B cell (primary cell): ENCODE measurements around the gene HDAC5. TPM values are rescaled to one million over a fixed set of nuclear protein-coding genes. Genes with fewer than 3 reads are reported as not detected.

ENCODE experiments used
- ATAC-seq: fragments of 200-7000 bp; cut with Tn5 transposase; one replicate; pipeline ENCODE4 v1.10.0; 2021; ENCODE audit warnings: low read depth, mild to moderate bottlenecking, moderate number of reproducible peaks, moderate library complexity
- CTCF ChIA-PET: fragments of 350-600 bp; sonication (Branson Sonifier 250); formaldehyde crosslinking; loops from one replicate; lab custom pipeline; 2021; ENCODE audit warnings: antibody characterized with exemption, inconsistent platforms; lab: Charles Lee
- POLR2A ChIA-PET: fragments of 350-600 bp; sonication (Branson Sonifier 250); formaldehyde crosslinking; loops from one replicate; lab custom pipeline; 2021; ENCODE audit warnings: antibody characterized with exemption; lab: Charles Lee
- DNase-seq: peaks from one replicate; pipeline ENCODE4 v3.0.0; 2013
- H2AFZ ChIP-seq: 2 replicates; pipeline ENCODE4 v1.6.1; 2012; ENCODE audit warnings: mild to moderate bottlenecking, low read depth, low read length; ENCODE audit not compliant: insufficient read depth, poor library complexity, severe bottlenecking
- H3K27ac ChIP-seq, 2 donors: 1 replicate in 1 of 2; 2 replicates in 1 of 2; pipeline ENCODE4 v1.5.1; 2012 to 2013; ENCODE audit warnings: low read length in 2 of 2, mild to moderate bottlenecking in 2 of 2, moderate library complexity in 1 of 2
- H3K27me3 ChIP-seq, 4 experiments: fragments of 200-600 bp in 1 of 4; sonication (generic) in 1 of 4; replicated peaks in 1 of 4; 1 replicate in 2 of 4; 2 replicates in 2 of 4; pipeline versions ENCODE4 v1.6.1 to v1.7.0; 2013 to 2016; ENCODE audit warnings: low read length in 3 of 4, mild to moderate bottlenecking in 2 of 4, mixed read lengths in 1 of 4, moderate library complexity in 1 of 4; ENCODE audit not compliant: insufficient read depth in 4 of 4, control insufficient read depth in 3 of 4; ENCODE audit errors: control extremely low read depth in 1 of 4
- H3K36me3 ChIP-seq, 2 experiments: replicated peaks in 1 of 2; 1 replicate in 1 of 2; 2 replicates in 1 of 2; pipeline versions ENCODE4 v1.6.1 to v1.7.1; 2013; ENCODE audit warnings: low read length in 1 of 2; ENCODE audit not compliant: insufficient read depth in 2 of 2, control insufficient read depth in 1 of 2; ENCODE audit errors: control extremely low read depth in 1 of 2, extremely low read depth in 1 of 2
- H3K4me1 ChIP-seq, 2 donors: fragments of 200-600 bp in 1 of 2; sonication (generic) in 1 of 2; 1 replicate in 1 of 2; 2 replicates in 1 of 2; pipeline versions ENCODE4 v1.5.1 to v1.6.1; 2013 to 2017; ENCODE audit warnings: low read length in 2 of 2; ENCODE audit not compliant: control insufficient read depth in 2 of 2, insufficient read depth in 2 of 2
- H3K4me2 ChIP-seq: replicated peaks from 2 replicates; pipeline ENCODE3; 2012; ENCODE audit warnings: mild to moderate bottlenecking, low read depth, low read length; ENCODE audit not compliant: poor library complexity, severe bottlenecking
- H3K4me3 ChIP-seq, 5 experiments: fragments of 200-600 bp in 1 of 5; sonication (generic) in 1 of 5; 1 replicate in 3 of 5; 2 replicates in 2 of 5; pipeline versions ENCODE4 v1.5.1 to v1.7.0; 2011 to 2016; ENCODE audit warnings: low read length in 4 of 5, mild to moderate bottlenecking in 4 of 5, low read depth in 2 of 5, control low read depth in 1 of 5, moderate library complexity in 1 of 5; ENCODE audit not compliant: insufficient read depth in 1 of 5; ENCODE audit errors: control extremely low read depth in 1 of 5, extremely low read depth in 1 of 5
- H3K79me2 ChIP-seq: fragments of 200-600 bp; sonication (generic); one replicate; pipeline ENCODE4 v1.6.0; 2016; ENCODE audit warnings: low read length; ENCODE audit not compliant: control insufficient read depth, insufficient read depth
- H3K9ac ChIP-seq: fragments of 200-600 bp; sonication (generic); 2 replicates; pipeline ENCODE4 v1.6.1; 2017; ENCODE audit warnings: mild to moderate bottlenecking, low read length, moderate library complexity
- H3K9me3 ChIP-seq, 3 donors: one replicate each; pipeline versions ENCODE4 v1.6.1 to v1.7.1; 2013; ENCODE audit warnings: low read length in 2 of 3; ENCODE audit not compliant: control insufficient read depth in 2 of 3, insufficient read depth in 1 of 3; ENCODE audit errors: control extremely low read depth in 1 of 3
- H4K20me1 ChIP-seq: 2 replicates; pipeline ENCODE4 v1.6.0; 2012; ENCODE audit warnings: mild to moderate bottlenecking, low read length; ENCODE audit not compliant: insufficient read depth, control insufficient read depth, poor library complexity, severe bottlenecking
- H3K27ac Mint-ChIP-seq: one replicate; pipeline ENCODE4 v1.8.0; 2021; ENCODE audit warnings: mixed read lengths
- H3K27me3 Mint-ChIP-seq: one replicate; pipeline ENCODE4 v1.8.0; 2021; ENCODE audit warnings: mixed read lengths
- H3K4me1 Mint-ChIP-seq: one replicate; pipeline ENCODE4 v1.8.0; 2021; ENCODE audit warnings: mixed read lengths
- H3K4me3 Mint-ChIP-seq: one replicate; pipeline ENCODE4 v1.8.0; 2021; ENCODE audit warnings: mixed read lengths
- H3K9me3 Mint-ChIP-seq: one replicate; pipeline ENCODE4 v1.8.0; 2022; ENCODE audit warnings: mixed read lengths; ENCODE audit not compliant: insufficient read depth
- EZH2 ChIP-seq: IDR thresholded peaks from 2 replicates; pipeline ENCODE4 v1.6.1; 2012; ENCODE audit warnings: borderline replicate concordance, low read depth, mild to moderate bottlenecking, moderate library complexity, low read length; ENCODE audit not compliant: insufficient read depth, poor library complexity, severe bottlenecking
- WGBS: methylation state at CpG from one replicate; pipeline ENCODE4 v1.1.5; 2013; ENCODE audit warnings: missing lambda C conversion rate; ENCODE audit not compliant: insufficient coverage; 5-methylcytosine and 5-hydroxymethylcytosine counted together
- intact Hi-C: fragments of 100-400 bp; cut with micrococcal nuclease; formaldehyde crosslinking; loops from one replicate; pipeline ENCODE4 v1.10.0; 2022
- polyA plus RNA-seq: library from polyadenylated mRNA; depleted of rRNA; stranded (reverse); fragments of >200 nt; gene quantifications from 2 replicates; pipeline ENCODE4 v1.2.3, GENCODE V29; 2012
- total RNA-seq, 2 donors: library from RNA; stranded (reverse); fragments of 120-200 nt in 1 of 2; gene quantifications; 1 replicate in 1 of 2; 2 replicates in 1 of 2; pipeline versions ENCODE4 v1.2.3 to v1.2.4, GENCODE V29; 2013 to 2022
- TF ChIP-seq, protein P1 (sequence below): fragments of 200-600 bp; IDR thresholded peaks from one replicate; pipeline ENCODE4 v1.8.0; 2022; ENCODE audit warnings: antibody characterized with exemption, mild to moderate bottlenecking

HDAC5 gene
- total and polyA plus RNA-seq, 2 donors (not counting 1 experiment from before 2014, with no cell fraction given): 99.8 to 104 TPM

DNA sequence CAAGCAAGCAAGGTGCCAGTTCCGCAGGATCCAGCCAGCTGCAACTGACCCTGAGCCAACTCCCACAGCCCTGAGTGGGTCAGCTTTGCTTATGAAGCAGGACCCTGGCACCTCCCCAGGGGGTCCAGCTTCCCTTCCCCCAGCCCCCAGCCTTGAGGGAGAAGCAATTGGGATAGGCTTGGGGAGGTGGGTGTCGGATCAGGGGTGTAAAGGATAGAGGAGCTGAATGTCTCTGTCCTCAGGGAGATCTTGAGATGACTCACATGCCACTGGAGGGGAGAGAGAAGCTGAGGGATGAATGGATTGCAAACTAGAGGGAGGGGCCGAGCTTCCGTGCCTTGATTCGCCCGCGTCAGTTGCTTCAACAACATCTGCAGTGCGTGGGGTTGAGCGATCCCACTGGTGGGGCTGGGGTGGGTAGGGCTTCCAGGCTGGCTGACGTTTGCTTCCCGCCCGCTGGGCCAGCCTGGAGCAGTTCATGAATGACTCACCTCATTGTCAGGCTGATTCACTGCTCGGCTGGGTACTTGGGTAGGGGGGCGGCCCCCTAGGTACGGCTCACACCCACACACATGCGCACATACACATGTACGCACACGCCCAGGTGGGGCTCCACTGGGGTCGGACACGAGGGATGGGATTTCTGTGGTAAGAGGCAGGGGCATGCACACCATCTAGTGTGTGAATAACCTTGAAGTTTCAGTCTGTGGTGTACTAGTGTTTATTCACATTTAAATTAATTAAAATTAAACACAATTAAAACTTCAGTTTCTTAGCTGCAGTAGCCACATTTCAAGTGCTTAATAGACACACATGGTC, 14.7 kb upstream of the HDAC5 start:
- H3K27me3 ChIP-seq: peaks cover 0 to 20% (median 3%) of the 10 kb centered on the region in 4 experiments
- H3K36me3 ChIP-seq: no peaks in the 10 kb centered on the region
- H3K4me3 ChIP-seq: no peak overlapping the region
- no peak overlapping the region for H3K4me3 Mint-ChIP-seq
- WGBS: 34% methylated on average over 9 of the region's 20 CpGs
- no peak overlapping the region for H3K27ac Mint-ChIP-seq
- H3K79me2 ChIP-seq: no peaks in the 10 kb centered on the region
- no peaks in the 10 kb centered on the region for H3K9me3 ChIP-seq
- H3K27me3 Mint-ChIP-seq: peaks cover 14% of the 10 kb centered on the region
- H3K4me1 ChIP-seq: peaks cover 9 to 11% of the 10 kb centered on the region in 2 donors
- intact Hi-C loops: no loop called here
- ChIA-PET CTCF (interaction anchor here (0.9 to 1.1 kb wide), 2 partner anchors 9 to 72 kb away, joined by 3 to 4 read pairs; no protein-coding TSS in a partner anchor), POLR2A (interaction anchor here (0.6 kb wide), 1 partner anchor 1155 kb away, joined by 5 read pairs; no protein-coding TSS in a partner anchor)
- H3K4me1 Mint-ChIP-seq: peaks cover 8% of the 10 kb centered on the region
- H3K9me3 Mint-ChIP-seq: no peaks in the 10 kb centered on the region
- H3K9ac ChIP-seq: no peak overlapping the region
- no peak for DNase-seq
- H2AFZ ChIP-seq: no peak overlapping the region
- H4K20me1 ChIP-seq: no peaks in the 10 kb centered on the region
- TF ChIP-seq, protein P1, sequence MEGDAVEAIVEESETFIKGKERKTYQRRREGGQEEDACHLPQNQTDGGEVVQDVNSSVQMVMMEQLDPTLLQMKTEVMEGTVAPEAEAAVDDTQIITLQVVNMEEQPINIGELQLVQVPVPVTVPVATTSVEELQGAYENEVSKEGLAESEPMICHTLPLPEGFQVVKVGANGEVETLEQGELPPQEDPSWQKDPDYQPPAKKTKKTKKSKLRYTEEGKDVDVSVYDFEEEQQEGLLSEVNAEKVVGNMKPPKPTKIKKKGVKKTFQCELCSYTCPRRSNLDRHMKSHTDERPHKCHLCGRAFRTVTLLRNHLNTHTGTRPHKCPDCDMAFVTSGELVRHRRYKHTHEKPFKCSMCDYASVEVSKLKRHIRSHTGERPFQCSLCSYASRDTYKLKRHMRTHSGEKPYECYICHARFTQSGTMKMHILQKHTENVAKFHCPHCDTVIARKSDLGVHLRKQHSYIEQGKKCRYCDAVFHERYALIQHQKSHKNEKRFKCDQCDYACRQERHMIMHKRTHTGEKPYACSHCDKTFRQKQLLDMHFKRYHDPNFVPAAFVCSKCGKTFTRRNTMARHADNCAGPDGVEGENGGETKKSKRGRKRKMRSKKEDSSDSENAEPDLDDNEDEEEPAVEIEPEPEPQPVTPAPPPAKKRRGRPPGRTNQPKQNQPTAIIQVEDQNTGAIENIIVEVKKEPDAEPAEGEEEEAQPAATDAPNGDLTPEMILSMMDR: no peak
- TF ChIP-seq EZH2: no peak
- ATAC-seq: no peak
- no peak overlapping the region for H3K4me2 ChIP-seq
- H3K27ac ChIP-seq: no peak overlapping the region
